ENCODE results near the gene IVNS1ABP. TPM values are rescaled to one million over a fixed set of nuclear protein-coding genes. Genes with fewer than 3 reads are reported as not detected.

IVNS1ABP gene
- total RNA-seq, 4 donors from 2014 or later, result 51.7 to 87.8 (median 61.1) TPM

GRCh38 chr1:185348985-185349384 lies 31.9 kb upstream of the IVNS1ABP start:
- no peaks in the 10 kb centered on the region for H3K36me3 ChIP-seq
- H3K4me1 ChIP-seq, result no peaks in the 10 kb centered on the region
- DNase-seq, result no peak
- intact Hi-C loops (cut with DNase I), result no loop called here
- WGBS, 2 donors, result 77 to 81% methylated on average over 1 of the region's 1 CpG
- H3K4me3 ChIP-seq (replicated peaks in 1 of 3), result no peak overlapping the region
- TF ChIP-seq, protein P1, sequence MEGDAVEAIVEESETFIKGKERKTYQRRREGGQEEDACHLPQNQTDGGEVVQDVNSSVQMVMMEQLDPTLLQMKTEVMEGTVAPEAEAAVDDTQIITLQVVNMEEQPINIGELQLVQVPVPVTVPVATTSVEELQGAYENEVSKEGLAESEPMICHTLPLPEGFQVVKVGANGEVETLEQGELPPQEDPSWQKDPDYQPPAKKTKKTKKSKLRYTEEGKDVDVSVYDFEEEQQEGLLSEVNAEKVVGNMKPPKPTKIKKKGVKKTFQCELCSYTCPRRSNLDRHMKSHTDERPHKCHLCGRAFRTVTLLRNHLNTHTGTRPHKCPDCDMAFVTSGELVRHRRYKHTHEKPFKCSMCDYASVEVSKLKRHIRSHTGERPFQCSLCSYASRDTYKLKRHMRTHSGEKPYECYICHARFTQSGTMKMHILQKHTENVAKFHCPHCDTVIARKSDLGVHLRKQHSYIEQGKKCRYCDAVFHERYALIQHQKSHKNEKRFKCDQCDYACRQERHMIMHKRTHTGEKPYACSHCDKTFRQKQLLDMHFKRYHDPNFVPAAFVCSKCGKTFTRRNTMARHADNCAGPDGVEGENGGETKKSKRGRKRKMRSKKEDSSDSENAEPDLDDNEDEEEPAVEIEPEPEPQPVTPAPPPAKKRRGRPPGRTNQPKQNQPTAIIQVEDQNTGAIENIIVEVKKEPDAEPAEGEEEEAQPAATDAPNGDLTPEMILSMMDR (IDR thresholded peaks at IDR 0.05), result no peak
- TF ChIP-seq POLR2A (IDR thresholded peaks at IDR 0.05), result no peak
- H3K27me3 ChIP-seq, result no peaks in the 10 kb centered on the region
- no peak overlapping the region for H3K27ac ChIP-seq
- no peaks in the 10 kb centered on the region for H3K9me3 ChIP-seq

DNA sequence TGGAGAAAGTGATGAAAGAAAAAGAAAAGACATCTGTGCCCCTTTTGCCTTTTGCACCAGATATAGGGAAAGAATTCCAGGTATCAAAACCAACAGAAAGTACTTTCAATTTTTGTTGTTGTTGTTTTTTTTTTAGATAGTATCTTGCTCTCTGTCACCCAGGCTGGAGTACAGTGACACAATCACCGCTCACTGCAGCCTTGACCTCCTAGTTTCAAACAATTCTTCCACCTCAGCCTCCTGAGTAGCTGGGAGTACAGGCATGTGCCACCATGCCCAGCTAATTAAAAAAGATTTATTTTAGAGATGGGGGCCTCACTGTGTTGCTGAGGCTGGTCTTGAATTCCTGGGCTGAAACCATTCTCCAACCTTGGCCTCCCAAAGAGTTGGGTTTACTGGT lies 31.3 kb upstream of the IVNS1ABP start:
- intact Hi-C loops (cut with DNase I), result no loop called here
- Histone ChIP-seq H3K4me3 (replicated peaks in 1 of 3) (no peak overlapping the region), H3K4me1 (no peaks in the 10 kb centered on the region), H3K27me3 (no peaks in the 10 kb centered on the region), H3K27ac (no peak overlapping the region), H3K9me3 (no peaks in the 10 kb centered on the region), H3K36me3 (no peaks in the 10 kb centered on the region)
- TF ChIP-seq POLR2A (IDR thresholded peaks at IDR 0.05), result no peak
- TF ChIP-seq, protein P1 (IDR thresholded peaks at IDR 0.05), result no peak
- 94 to 97% methylated on average over 1 of the region's 1 CpG for WGBS, 2 donors
- no peak for DNase-seq

DNA sequence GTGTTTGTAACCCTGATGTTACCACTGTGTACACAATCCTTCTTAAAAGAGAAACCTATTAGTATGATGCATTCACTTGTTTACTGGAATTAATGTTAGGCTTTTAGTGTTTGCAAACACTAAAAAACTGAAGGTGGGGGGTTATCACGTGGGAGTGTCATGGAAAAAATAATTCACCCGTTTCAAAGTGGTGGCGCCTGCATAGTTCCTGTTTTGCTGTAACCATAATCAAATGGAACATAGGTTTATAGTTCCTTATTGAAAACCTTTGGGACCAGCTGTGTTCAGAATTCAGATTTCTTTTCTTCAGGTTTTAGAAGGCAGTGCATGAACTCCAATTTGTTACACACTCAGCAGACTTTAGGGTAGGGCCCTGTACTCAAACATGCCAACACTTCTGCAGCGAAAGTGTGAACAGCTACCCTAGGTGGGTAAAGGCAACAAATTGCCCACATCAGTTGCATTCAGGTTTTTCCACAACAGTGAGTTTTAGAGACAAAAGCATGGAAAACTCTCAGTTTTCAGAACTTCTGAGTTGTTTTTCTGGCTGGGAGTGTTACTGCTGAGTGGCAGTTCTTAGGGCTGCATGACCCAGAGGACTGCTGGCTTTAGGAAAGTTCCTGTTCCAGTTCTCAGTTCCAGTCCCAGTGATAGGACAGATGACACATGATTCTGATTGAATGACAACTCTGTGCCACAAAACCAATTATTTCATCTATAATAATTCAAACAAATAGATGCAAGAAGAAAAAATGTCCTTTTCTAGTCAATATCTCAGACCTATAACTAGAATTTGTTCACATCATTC lies 29.1 kb upstream of the IVNS1ABP start:
- WGBS, 2 donors, result 68 to 78% methylated on average over 4 of the region's 4 CpGs
- H3K27ac ChIP-seq, result no peak overlapping the region
- intact Hi-C loops (cut with DNase I), result no loop called here

GRCh38 chr1:185343306-185343705 lies 26.3 kb upstream of the IVNS1ABP start:
- H3K27ac ChIP-seq, result no peak overlapping the region
- intact Hi-C loops (cut with DNase I), result no loop called here
- WGBS, 2 donors, result 84 to 87% methylated on average over 5 of the region's 5 CpGs

More for the DNA sequence above, 29.1 kb upstream of the IVNS1ABP start:
- H3K27me3 ChIP-seq, result no peaks in the 10 kb centered on the region
- H3K36me3 ChIP-seq, result no peaks in the 10 kb centered on the region
- TF ChIP-seq, protein P1 (IDR thresholded peaks at IDR 0.05), result no peak
- TF ChIP-seq POLR2A (IDR thresholded peaks at IDR 0.05), result no peak
- DNase-seq, result no peak
- H3K4me1 ChIP-seq, result no peaks in the 10 kb centered on the region
- no peaks in the 10 kb centered on the region for H3K9me3 ChIP-seq
- H3K4me3 ChIP-seq (replicated peaks in 1 of 3), result no peak overlapping the region

More at GRCh38 chr1:185343306-185343705, 26.3 kb upstream of the IVNS1ABP start:
- H3K9me3 ChIP-seq, result no peaks in the 10 kb centered on the region
- H3K4me3 ChIP-seq (replicated peaks in 1 of 3), result no peak overlapping the region
- no peaks in the 10 kb centered on the region for H3K27me3 ChIP-seq
- TF ChIP-seq POLR2A (IDR thresholded peaks at IDR 0.05), result no peak
- TF ChIP-seq, protein P1 (IDR thresholded peaks at IDR 0.05), result no peak
- DNase-seq, result no peak
- H3K36me3 ChIP-seq, result no peaks in the 10 kb centered on the region
- H3K4me1 ChIP-seq, result no peaks in the 10 kb centered on the region
